Measurements from ENCODE around the gene PLSCR1.
"Not testable (repeated sequence)": the region's sequence is repeated elsewhere in the genome, so short reads cannot be mapped to it uniquely, and the experiment has no call there.

Gene PLSCR1

DNA sequence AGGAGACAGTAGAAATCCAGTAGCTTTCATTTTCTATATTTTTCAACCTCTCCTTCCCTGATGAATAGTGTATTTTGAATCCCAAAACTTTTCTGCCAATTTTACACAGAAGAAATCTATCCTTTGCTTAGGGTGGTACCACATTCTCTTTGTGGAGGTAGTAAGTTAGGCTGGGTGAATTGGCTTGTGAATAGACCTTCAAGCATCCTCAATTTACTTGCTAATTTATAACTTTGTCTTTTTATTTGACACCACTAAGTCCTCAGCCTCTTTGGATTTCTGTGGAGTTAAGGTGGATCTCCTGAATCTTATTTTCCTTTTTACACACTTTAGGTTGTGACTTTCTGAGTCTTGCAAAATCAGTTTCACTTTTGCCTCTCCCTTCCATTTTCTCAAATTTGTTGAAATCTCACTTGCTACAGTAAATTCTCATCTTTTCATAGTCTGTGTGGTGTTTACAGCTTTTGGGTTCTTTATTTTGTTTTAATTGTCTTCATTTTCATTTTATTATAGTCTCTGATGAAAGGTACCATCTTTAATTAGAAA lies 5.7 kb upstream of the PLSCR1 start:
- no peak for DNase-seq

DNA sequence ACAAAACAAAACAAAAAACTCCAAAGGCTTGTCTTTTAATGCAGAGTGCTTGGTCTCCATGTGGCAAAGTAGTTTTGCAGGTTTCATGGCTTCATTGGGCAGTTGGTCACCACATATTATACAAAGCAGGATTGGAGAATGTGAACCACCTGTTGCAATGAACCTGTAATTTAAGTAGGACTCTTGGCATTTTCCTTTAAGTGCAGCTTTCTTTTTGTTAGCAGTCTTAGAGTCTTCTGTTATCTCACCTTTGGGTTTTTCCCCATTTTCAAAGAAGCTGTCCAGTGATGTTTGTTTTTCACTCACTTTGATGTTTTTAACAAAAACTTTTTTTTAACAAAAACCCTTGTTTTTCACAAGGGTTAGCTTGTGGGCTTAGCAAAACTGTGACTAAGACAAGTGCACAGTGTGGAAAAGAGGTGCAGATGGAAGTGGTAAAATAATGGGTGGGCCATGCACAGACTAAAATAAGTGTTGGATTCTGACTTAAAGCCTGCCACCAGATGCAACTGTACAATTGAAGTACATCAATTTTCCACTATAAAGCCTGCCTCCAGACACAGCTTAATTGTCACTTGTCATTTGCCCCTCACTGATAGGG lies 2.9 kb upstream of the PLSCR1 start:
- no peak for DNase-seq

DNA sequence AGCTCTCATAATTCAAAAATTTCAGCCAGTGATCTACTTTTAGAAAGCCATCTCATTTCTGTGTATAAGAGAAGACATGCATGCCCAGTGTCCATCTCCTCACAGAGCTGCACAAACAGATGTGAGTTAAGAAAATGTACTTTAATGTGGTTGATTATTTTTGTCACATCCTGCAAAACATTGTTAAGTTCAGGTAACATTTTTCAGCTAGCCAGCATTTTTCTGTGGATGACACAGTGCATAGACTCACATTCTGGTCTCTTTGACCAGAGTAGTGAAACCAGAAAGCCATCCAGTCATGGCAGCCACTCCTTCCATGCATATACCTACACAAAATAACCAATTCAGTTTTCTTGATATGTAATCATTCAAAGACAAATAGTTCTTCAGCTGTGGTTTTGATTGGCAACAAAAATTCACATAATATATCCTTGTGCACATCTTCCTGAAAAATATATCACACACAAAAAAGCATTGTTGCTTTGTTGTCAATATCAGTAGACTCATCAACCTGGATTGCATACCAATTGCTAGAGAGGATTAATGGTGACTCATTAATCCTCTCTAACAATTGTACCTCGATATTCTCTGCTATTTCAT lies 2.1 kb upstream of the PLSCR1 start:
- no peak for DNase-seq

DNA sequence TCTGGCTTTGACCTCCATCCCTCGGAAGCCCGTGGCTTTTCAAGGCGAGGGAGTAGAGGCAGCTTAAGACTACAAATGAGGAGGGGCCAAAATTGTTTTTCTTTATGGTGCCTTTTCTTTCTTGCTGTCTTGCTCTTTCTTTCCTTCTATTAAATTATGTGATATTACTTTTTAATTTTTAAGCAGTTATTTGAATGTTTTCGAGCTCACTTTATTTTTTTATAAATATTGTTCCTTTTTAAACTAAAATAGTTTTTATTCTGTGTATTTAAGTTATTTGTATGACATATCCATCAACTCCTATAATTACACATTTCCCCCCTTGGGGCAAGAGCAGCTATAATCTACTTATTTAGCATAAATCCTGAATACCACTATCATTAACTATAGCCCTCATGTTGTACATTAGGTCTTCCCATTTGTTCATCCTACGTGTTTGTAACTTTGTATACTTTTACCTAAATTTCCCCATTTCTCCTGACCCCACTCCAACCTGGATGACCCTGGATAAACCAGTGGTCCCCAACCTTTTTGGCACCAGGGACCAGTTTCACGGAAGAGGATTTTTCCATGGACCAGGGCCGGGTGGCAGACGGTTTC lies 622 bp upstream of the PLSCR1 start:
- no peak for DNase-seq

DNA sequence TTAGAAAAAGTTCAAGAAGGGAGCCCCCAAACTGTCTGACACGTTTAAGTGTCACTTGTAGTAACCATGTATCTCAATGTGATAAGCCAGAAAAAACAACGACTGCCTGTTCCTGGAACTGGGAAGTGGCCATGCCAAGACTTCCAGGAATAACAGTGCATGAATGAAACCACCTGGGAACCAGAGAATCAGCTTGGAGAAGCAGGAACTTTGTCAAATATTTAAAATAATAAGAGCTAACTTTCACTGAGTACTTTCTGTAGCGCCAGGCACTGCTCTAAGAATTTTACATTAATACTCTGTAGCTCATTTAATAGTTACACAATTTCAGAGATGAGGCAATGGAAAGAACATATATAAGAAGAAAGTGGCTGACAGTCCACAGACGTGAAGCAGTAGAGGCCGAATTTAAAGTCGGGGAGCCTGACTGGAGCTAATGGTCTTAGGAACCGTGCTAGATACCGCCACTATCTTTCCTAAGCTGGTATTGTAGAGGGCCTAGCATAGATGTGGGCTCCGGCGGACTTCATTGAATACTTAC lies 876 bp downstream of the PLSCR1 start:
- peak; percentile 15 to 57 for DNase-seq

DNA sequence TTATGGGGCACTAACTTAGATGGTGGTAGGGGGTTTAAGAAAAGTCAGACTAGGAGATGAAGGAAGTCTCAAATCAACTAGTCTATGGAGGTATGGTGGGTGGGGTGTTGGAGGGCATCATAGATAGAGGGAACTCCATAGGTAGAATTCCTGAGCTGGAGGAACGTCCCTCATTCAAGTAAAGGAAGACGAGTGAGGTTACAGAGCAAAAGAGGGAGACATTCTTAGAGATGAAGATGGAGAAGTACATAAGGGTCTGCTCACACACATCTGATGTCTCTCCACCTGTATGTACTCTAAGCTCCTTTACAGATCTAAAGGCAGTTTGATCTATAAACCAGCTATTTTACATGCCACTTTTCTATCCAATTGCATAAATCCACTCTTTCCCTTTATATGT lies 1.4 kb downstream of the PLSCR1 start:
- DNase-seq: no peak

DNA sequence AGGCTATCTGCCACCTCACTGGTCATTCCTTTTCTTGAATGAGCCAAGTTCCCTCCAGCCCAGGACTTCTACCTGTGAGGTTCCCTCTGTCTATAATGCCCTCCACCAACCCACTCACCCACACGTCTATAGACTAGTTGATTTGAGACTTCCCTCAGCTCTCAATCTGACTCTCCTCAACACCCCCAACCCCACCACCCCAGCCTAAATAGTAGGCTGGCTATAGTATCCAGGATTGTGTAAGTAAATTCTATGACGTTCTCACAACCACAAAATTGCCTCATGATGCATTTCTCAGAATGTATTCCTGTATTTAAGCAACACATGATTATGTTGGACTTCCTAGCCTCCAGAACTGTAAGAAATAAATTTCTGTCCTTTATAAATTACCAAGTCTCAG lies 2.2 kb downstream of the PLSCR1 start:
- DNase-seq: peak; percentile 74 to 90

DNA sequence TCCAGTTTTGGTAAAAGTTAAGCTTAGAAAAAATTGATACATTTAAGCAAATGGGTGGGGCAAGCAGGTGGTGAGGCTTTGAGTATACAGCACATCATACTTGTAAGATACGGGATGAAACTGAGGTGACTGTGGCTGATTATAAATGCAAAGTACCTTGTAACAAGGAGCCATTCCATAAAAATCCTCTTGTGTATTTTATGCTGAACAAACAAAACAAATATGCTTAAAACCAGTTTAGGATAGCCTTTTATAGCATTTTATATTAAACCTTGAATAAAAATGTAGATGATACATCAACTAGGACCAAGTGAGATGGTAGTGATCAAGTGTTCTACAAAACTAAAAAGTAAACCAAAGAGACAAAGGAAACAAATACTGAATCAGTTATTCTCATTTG lies 3.4 kb downstream of the PLSCR1 start:
- no peak for DNase-seq

DNA sequence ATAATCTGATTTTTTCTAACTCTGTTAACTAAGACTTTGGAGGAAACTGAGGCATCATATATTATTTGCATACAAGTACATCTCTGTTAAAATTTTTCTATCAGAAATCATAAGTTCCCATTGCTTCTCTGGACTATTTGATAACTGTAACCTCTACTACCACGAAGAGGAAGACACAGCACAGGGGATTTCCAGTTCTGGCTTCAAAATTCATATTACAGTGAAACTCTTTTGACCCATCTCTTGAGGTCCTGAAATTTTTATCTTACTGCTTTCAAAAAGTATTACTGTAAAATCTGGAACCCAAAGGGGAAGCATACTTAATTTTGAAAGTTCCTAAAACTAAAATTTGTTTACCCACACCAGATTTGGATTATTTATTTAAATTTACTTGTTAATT lies 4.2 kb downstream of the PLSCR1 start:
- peak; percentile 47 to 54 for DNase-seq

DNA sequence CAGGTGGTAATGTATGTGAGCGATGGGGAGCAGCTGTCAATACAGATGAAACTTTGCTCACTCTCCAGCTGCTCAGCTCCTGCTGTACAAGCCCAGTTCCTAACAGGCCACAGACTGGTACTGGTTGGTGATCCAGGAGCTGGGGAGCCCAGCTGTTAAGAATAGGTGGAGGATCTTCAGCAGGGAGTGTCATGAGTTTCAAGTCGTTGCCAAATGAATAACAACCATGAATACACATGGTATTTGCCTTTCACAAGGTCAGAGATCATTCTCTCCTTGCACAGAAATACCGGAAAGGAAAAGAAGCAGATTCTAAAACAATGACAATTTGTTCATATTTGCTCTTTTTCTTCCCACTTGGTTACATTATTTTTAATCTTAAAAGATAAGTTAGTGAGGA lies 5.1 kb downstream of the PLSCR1 start:
- DNase-seq: no peak

DNA sequence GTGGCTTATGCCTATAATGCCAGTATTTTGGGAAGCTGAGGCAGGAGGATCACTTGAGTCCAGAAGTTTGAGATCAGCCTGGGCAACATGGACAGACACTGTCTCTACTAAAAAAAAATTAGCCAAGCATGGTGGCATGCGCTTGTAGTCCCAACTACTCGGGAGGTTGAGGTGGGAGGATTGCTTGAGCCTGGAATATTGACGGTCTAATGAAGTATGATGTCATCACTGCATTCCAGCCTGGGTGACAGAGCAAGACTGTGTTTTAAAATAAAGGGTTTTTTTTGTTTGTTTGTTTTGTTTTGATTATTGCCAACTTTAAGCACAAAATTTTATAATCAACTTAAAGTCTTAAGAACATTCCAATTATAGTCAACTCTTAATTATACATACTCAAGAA lies 6.8 kb downstream of the PLSCR1 start:
- no peak for DNase-seq

DNA sequence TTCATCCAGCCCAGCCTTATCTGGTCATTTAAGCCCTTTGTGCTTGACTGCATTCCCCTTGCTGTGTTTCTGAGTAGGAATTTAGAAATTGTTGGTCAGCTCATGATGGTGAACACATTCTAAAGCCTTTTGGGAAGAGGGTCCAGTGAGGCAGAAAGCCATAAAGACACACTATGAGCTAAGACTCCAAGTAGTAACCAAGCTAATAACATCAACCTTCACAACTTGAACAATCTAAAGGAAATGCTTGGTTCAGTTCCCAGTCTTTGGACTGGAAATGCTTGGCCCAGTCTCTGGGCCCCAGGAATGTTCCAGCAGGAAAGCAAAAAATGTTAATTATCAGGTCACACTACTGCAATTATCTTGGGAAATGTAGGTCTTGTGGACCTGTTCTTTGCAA lies 7.7 kb downstream of the PLSCR1 start:
- DNase-seq: no peak

DNA sequence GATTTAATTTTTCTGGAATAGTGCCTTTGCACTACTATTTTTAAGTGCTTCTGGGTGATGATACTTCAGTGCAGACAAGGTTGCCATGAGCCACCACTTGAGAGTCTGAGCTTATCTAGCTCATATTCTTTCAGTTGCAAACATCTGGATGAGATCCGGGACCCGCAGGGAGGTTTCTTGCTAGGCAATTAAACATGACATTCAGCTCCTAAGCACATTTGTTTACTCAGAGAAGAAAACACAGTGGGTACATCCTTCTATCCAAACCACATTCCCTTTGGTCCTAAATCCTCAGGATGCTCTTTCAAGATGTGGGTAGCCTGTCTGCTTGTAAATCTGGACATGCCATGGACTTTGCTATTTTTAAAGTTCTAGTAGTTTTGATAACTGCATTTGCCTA lies 12.0 kb downstream of the PLSCR1 start:
- no peak for DNase-seq

DNA sequence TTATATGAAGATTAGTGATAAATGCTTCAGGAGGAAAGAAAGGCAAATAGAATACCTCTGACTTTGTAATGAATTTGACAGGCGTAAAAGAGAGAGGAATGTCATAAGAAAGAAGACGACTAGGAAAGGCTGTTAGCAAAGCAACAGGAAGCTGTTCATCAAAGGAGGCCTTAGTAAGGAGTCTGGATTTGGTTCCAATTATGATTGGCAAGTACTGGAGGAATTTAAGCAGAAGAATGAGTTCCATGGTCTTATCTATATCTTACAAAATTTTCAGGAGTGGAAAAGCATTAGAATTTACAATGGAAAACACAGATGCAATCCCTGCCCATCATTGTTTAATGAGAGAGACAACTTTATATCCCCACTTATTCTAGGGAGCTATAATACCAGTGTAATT lies 13.8 kb downstream of the PLSCR1 start:
- DNase-seq: no peak

DNA sequence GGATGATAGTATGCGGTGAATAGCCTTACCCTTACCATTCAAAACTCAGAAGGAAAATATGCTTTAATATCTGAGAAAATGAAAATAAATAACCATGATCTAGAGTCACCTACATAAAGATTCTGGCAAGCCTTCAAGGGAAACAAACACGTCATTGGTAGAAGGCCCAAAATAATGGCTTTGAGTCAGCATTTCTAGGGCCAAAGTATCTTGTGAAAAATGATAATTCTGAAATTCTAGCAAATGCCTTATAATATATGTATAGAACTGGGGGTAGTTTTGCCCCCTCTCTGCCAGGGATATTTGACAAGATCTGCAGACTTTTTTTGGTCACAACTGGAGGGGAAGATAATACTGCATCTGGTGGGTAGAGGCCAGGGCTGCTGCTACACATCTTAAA lies 15.4 kb downstream of the PLSCR1 start:
- DNase-seq: no peak

DNA sequence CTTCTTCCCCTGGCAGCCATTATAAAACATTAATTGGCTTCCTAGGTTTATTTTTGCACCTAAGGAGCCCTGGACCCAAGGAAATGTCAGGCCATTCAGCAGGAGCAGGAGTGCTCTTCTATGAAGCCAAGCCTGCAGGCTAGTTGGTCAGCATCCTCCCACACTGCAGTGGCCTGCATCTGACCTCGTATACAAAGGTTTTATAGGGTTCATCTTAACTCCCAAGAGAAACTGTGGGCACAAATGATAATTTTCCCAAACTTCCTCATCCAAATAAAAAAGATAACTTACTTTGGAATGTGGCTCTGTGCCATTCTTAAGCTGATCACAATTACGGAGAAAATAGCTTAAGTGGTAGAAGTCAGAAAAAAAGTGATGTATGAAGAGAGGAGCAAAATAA lies 19.4 kb downstream of the PLSCR1 start:
- no peak for DNase-seq

DNA sequence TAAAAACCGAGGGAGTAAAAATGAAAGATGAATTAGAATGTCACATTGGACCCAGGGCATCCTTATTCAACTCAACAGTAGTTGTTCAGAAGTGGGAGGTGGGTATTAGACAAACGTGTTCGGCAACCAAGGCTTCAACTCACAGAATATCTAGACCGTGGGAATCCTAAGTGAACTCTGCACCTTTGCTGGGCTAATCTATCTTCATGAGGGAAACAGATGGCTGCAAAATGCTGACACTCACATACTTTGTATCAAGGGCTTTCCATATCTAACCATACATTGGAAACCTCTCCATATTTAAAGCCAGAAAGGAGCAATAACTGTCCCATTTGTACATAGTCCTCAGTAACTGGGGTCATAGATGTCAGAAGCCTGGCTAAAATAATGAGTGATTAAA lies 20.9 kb downstream of the PLSCR1 start:
- DNase-seq: no peak

DNA sequence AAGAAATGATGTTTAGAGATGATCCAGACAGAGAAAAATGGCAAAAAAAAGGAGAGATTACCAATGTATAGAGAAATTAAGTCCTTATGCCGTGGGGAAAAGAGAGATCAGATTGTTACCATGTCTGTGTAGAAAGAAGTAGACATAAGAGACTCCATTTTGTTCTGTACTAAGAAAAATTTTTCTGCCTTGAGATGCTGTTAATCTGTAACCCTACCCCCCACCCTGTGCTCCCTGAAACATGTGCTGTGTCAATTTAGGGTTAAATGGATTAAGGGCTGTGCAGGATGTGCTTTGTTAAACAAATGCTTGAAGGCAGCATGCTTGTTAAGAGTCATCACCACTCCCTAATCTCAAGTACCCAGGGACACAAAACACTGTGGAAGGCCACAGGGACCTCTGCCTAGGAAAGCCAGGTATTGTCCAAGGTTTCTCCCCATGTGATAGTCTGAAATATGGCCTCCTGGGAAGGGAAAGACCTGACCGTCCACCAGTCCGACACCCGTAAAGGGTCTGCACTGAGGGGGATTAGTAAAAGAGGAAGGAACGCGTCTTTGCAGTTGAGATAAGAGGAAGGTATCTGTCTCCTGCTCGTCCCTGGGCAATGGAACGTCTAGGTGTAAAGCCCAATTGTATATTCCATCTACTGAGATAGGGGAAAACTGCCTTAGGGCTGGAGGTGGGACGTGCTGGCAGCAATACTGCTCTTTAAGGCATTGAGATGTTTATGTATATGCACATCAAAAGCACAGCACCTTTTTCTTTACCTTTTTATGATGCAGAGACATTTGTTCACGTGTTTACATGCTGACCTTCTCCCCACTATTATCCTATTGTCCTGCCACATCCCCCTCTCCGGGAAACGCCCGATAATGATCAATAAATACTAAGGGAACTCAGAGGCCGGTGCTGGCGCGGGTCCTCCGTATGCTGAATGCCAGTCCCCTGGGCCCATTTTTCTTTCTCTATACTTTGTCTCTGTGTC lies 21.9 kb downstream of the PLSCR1 start:
- not testable (repeated sequence) for DNase-seq

DNA sequence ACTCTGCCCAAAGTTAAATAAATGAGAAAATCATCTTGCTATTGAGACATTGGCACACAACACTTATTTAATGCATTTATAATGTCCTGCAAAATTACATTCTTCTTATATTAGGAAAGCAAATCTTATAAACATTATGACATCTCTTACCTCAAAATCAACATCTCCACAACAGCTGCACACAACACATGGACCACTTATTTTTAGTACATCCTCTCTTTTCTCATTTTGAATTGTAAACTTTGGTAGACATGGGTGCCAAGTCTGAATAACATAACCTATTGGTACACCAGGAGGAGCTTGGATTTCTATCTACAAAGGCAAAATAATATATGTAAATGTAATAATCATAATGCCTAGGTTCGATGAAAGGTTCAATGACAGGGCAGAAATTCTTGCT lies 23.0 kb downstream of the PLSCR1 start:
- no peak for DNase-seq

DNA sequence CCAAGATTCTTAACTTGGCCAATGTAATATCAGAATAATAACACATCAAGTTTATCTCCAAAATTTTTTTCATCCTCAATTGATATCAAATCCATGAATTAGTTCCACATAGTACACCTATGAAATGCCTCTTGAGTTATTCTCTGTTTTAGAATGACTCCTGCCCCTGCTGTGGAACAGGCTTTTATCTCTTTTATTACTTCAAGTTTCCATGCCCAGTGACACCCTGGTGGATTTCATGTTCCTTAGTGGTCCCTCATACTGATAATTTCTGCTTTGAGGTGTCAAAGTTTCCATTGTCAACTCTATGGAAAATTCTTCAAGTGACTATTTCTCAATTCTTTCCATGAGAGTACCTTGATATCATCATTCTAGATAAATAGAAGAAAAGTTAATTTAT lies 24.6 kb downstream of the PLSCR1 start:
- no peak for DNase-seq

DNA sequence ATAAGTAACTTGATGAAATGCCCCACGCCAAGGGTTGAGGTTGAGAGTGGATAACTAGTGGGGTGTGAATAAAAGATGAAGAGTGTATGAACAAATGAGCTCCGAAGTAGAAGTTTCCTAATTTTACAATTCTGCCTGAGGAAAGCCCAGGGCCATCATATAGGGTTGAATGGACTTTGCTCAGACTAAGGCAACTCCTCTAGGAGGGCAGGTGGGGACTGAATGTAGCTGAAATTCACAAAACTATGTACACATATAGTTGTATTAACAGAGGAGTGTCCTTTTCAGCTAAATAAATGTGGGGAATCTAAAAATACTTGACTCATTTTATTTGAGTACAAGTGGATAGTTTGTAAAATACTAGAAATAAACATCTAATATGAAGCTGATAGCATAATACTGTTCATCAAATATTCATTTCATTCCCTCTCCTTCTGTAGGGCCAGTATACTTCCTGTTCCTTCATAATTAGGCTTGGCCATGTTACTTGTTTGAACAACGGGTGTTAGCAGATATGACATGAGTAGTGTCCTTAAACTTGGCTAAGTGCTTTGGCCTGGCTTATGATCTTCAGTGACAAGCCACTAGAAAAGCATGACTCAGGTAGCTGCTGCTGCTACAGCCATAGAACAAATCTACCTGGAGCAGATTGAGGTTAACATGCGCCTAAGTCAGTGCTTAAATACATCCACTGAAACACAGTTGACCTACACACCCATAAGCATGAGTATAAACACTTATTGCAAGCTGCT lies 26.5 kb downstream of the PLSCR1 start:
- DNase-seq: no peak

All from inflammatory macrophage (primary cell).